ENCODE data around the gene MGAT4B.
"Not testable (repeated sequence)": the region's sequence is repeated elsewhere in the genome, so short reads cannot be mapped to it uniquely, and the experiment has no call there.

Gene MGAT4B

DNA sequence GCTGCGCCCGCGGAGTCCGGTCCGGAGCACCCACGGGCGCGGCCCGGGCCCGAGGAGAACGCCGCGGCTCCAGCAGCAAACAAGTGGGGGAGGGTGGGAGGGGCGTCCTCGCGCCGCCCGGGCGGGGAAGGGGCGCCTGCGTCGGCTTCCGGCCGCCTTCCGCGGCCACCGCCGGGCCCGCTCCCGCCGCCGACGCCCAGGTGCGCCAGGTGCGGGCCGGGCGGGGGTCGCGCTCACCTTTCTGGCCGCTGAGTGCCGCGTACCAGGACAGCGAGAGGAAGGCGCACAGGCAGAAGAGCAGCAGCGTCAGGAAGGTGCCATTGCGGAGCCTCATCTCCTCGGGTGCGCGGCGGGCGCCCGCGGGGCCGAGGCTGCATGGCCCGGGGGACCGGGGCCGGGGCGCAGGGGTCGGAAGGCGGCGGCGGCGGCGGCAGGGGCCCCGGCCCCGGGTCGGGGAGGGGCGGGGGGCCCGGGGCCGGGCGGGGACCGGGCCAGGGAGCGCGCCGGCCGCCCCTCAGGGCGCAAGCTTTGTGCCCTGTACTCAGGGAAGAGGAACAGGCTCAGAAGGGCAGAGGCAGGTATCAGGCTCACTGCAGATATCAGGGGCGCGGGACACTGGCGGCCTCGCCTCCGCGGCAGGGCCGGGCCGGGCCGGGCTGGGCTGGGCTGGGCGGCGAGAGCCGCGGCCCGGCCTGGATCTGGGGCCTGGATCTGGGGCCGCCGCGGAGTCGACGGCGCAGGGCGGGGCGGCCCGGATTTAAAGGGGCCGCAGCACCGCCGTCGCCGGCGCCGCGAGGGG lies at the start of gene MGAT4B:
Gene MGAT4B, minus strand, starts transcription at position 617 of the 799 bp plus-strand sequence. Its CDS starts 283 bp downstream, at position 334.
- no peak for DNase-seq

DNA sequence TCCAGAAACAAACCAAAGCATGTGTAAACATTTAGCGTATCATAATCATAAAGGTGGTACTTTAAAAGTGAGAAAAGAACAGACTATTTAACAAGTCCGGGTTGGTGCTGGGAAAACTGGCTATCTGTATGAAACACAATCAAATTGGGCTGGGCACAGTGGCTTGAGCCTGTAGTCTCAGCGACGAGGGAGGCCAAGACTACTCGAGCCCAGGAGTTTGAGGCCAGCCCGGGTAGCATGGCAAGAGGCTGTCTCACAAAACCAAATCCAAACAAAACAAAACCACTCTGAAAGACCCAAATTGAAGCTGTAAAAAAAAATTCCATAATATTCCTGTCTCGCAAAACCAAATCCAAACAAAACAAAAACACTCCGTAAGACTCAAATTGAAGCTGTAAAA lies 47.7 kb upstream of the MGAT4B start:
- DNase-seq: no peak

DNA sequence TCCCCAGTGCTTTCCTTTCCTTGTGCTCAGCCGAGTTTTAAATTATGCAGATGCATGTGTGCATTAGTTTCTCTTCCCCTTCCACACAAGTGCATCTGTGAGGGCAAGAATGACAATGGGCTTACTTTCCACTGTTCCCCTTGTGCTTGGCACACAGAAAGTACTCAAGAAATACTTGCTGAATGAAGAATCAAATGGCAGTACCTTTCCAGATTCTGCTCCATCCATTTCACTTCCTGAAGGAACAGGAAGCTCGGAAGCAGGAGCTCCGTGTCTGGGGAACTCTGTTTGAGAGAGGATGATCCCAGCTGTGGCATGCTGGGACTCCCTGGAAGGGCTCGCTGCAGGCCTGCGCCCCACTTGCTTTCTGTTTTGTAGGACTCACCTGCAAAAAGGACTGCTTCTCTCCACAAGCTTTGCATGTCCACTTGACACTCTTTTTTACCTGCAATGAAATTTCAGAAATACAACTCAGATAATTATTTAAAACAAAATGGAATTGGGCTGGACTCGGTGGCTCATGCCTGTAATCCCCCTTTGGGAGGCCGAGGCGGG lies 46.4 kb upstream of the MGAT4B start:
- DNase-seq: no peak

DNA sequence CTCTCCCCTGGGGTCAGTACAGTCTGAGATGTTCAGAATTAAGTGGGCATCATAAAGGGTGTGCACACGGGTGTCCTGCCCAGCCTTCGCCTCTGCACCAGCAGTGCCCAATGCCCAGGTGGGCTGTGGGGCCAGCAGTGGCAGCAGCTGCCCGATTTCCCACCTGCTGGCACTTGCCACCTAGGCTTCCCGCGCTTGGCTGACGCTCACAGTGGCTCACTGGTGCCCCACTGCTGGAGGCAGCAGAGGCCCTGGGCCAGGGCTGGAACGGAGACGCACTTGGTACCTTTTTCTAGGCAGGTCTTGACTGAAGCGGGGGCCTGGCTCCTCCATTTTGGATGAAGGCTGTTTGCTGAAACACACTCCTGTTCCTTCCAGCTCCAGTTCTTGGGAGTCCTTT lies 35.0 kb upstream of the MGAT4B start:
- no peak for DNase-seq

DNA sequence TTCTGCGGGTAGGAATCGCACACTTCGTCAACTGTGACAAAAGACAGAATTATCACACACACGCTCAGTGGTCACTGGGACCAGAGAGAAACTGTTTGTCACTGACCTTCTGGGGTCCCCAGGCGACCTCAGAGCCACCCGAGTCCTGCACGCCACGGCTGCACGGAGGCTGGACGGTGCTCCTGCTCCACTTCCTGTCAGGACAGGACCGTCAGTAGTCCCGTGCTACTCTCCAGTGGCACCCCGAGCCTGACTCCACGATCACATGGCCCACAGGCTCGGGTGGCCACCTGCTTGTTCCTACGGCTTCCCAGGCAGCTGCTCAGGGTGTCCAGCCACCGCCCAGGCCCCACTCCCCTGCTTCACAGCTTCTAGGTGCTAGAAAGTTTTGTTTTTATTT lies 34.1 kb upstream of the MGAT4B start:
- no peak for DNase-seq

DNA sequence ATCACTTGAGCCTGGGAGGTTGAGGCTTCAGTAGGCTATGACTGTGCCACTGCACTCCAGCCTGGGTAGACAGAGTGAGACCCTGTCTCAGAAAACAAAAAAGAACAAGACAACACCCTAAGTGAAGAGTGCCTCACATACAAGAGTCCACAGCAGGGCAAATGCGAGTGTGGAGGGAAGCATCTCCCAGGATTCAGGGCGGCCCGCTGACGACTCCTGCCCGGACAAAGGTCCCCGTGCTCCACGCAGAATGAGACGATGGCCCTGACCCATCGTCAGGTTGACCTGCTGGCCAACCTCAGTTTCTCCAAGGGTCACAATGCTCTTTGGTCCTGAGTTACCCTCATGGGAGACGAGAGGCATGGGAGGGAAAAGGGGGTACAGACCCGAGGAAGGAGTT lies 33.7 kb upstream of the MGAT4B start:
- no peak for DNase-seq

- DNase-seq: no peak
Observed at GRCh38 chr5:179839328-179840256, 32.9 kb upstream of the MGAT4B start.

- no peak for DNase-seq
Observed at GRCh38 chr5:179837076-179838011, 30.7 kb upstream of the MGAT4B start.

GRCh38 chr5:179836225-179837019 lies 29.8 kb upstream of the MGAT4B start:
- DNase-seq: no peak

DNA sequence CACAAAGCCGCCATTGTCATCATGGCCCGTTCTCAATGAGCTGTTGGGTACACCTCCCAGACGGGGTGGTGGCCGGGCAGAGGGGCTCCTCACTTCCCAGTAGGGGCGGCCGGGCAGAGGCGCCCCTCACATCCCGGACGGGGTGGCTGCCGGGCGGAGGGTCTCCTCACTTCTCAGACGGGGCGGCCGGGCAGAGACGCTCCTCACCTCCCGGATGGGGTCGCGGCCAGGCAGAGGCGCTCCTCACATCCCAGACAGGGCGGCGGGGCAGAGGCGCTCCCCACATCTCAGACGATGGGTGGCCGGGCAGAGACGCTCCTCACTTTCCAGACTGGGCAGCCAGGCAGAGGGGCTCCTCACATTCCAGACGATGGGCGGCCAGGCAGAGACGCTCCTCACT lies 28.2 kb upstream of the MGAT4B start:
- DNase-seq: not testable (repeated sequence)

GRCh38 chr5:179834120-179834519 lies 27.5 kb upstream of the MGAT4B start:
- no peak for DNase-seq

GRCh38 chr5:179833709-179834070 lies 27.0 kb upstream of the MGAT4B start:
- DNase-seq: no peak

DNA sequence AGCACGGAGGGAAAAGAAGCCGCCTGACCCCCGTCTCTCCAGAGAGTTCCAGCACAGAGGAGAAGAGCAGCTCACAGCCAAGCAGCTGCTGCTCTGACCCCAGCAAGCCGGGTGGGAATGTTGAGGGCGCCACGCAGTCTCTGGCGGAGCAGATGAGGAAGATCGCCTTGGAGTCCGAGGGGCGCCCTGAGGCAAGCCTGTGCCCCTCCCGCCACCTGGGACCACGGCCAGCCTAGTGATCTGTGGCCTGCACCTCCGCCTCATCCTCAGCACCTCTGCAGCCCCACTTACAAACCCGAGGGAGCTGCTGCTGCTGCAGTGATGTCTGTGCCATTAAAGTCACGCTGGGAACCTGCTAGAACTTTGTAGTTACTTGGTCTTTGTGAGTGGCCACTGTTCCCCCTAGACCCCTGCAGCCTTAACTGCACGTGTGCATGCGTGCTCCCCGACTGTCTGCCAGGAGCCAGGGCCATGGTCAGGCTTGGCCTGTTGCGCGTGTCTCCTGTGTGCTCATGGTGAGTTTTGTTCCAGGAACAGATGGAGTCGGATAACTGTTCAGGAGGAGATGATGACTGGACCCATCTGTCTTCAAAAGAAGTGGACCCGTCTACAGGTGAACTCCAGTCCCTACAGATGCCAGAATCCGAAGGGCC lies 26.5 kb upstream of the MGAT4B start:
- DNase-seq: no peak

GRCh38 chr5:179832039-179832745 lies 25.5 kb upstream of the MGAT4B start:
- no peak for DNase-seq

GRCh38 chr5:179830818-179831468 lies 24.3 kb upstream of the MGAT4B start:
- DNase-seq: no peak

GRCh38 chr5:179829732-179830435 lies 23.2 kb upstream of the MGAT4B start:
- no peak for DNase-seq

- DNase-seq: no peak
Observed at GRCh38 chr5:179828756-179829421, 22.2 kb upstream of the MGAT4B start.

DNA sequence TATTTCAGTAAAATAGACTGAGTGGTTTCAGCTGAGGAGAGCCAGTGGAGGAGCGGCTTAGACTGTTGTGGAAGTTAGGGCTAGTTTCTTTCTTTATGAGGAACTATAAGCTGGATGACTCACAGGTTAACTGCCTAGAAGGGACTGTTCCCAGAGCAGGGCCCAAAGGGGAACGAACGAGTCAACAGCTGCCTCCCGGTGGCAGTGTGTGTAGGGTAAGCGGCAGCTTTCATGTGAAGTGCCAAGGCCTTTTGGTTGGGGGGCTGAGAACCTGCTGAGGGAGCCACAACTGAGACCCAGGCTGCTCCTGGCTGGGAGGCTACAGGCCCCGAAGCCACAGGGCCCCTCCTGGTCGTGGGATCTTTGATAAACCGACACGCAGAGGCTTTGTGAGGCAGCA lies 21.0 kb upstream of the MGAT4B start:
- DNase-seq: no peak

Data from cortex of kidney (tissue), 1 donor.